ENCODE data around the gene HDAC10.

The HDAC10 gene

DNA sequence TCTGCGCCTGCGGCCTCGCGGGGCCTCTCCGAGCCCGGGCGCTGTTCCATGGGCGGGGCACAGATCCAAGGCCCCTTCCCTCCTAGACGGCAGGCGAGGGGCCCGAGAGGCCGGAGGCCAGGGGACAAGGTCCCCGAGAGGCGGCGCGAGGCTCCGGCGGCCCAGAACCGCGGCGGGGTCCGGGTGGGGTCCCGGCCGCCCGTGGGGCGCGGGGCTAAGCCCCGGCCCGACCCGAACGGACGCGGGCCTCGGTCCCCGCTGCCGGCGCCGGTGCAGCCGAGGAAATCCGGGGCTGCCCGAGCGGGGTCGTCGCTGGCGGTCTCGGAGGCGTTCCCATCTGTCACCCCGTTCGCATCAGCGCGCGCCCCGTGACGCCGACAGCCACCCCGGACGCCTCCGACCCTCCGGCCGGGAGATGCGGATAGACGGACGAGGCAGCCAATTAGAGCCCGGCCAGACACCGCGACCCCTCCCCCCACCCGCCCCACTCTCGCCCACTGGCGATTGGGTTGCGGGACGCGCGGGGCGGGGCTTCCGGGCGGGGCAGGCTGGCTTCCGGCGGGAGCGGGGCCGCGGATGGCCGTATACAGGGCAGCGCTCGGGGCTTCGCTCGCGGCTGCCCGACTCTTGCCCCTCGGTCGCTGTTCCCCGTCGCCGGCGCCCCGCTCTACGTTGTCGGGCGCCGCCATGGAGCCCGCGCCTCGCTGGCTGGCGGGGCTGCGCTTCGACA lies 50.4 kb downstream of the HDAC10 start, which contains the start of gene SELENOO:
Gene SELENOO, plus strand, starts transcription at position 551 of the 730 bp plus-strand sequence. Its CDS starts 26 bp downstream, at position 577.
- H3K4me2 ChIP-seq (ENCODE audit: low read length), result peak within 1 kb of the TSS; percentile 95
- H3K27me3 ChIP-seq (ENCODE audit: low read depth, low read length), result no peaks in the 10 kb centered on the region
- peaks cover 23% of the 10 kb centered on the region for H3K79me2 ChIP-seq (ENCODE audit: low read length)
- TF ChIP-seq, protein P1, sequence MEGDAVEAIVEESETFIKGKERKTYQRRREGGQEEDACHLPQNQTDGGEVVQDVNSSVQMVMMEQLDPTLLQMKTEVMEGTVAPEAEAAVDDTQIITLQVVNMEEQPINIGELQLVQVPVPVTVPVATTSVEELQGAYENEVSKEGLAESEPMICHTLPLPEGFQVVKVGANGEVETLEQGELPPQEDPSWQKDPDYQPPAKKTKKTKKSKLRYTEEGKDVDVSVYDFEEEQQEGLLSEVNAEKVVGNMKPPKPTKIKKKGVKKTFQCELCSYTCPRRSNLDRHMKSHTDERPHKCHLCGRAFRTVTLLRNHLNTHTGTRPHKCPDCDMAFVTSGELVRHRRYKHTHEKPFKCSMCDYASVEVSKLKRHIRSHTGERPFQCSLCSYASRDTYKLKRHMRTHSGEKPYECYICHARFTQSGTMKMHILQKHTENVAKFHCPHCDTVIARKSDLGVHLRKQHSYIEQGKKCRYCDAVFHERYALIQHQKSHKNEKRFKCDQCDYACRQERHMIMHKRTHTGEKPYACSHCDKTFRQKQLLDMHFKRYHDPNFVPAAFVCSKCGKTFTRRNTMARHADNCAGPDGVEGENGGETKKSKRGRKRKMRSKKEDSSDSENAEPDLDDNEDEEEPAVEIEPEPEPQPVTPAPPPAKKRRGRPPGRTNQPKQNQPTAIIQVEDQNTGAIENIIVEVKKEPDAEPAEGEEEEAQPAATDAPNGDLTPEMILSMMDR (IDR thresholded peaks at IDR 0.05; ENCODE audit: low read depth, low read length), result no peak
- no peak for TF ChIP-seq EZH2phosphoT487 (IDR thresholded peaks at IDR 0.05; ENCODE audit: low read depth)
- H3K4me3 ChIP-seq (ENCODE audit: low read length), result peak within 1 kb of the TSS; percentile 93
- H3K36me3 ChIP-seq (replicated peaks; ENCODE audit: low read depth, low read length), result peaks cover 4% of the 10 kb centered on the region
- H4K20me1 ChIP-seq (ENCODE audit: insufficient read depth, low read length), result peaks cover 10% of the 10 kb centered on the region; the same call in 1 of the 2 replicates
- no peaks in the 10 kb centered on the region for H3K9me3 ChIP-seq (ENCODE audit: insufficient read depth, low read length)
- H2AFZ ChIP-seq (ENCODE audit: low read depth, low read length), result no peak within 1 kb of the TSS
- peak within 1 kb of the TSS; percentile 70 for H3K9ac ChIP-seq (ENCODE audit: low read length)
- H3K27ac ChIP-seq (ENCODE audit: low read length), result no peak within 1 kb of the TSS
- peaks cover 12% of the 10 kb centered on the region; the same call in 1 of the 2 replicates for H3K4me1 ChIP-seq (ENCODE audit: low read length)

DNA sequence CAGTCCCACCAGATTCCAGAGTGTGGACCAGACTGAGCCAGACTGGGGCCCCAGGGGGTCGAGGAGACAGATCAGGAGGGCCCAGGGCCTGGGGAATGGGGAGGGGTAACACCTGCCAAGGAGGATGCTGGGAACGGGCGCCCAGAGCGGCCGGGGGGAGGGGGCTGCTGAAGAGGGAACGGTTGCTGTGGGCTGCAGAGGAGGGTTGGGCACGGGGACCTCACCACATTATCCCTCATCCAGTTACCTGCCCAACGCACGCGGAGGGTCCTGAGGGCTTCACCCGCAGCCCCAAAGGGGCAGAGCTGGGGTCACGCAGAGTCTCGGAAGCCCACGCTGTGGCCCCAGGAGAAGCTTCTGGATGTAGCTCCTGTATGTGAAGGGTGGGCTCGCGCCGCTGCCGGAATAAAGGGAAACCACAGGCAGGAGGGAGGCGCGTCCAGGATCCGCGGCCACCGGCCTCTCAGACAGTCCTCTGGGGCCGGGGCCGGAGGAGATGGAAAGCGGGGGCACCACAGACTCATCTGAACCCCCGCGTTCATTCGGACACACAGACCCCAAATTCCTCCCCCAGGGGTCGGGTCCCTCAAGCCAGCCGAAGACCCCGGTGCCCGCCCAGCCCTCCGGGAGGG lies 51.1 kb downstream of the HDAC10 start:
- Histone ChIP-seq H3K4me1 (ENCODE audit: low read length) (peaks cover 16% of the 10 kb centered on the region), H3K27ac (ENCODE audit: low read length) (no peak overlapping the region), H2AFZ (ENCODE audit: low read depth, low read length) (no peak overlapping the region), H3K4me2 (ENCODE audit: low read length) (peak overlapping the region; percentile 70), H3K27me3 (ENCODE audit: low read depth, low read length) (no peaks in the 10 kb centered on the region), H3K36me3 (replicated peaks; ENCODE audit: low read depth, low read length) (peaks cover 4% of the 10 kb centered on the region), H3K4me3 (ENCODE audit: low read length) (peak overlapping the region; percentile 93), H4K20me1 (ENCODE audit: insufficient read depth, low read length) (peaks cover 10% of the 10 kb centered on the region; the same call in 1 of the 2 replicates), H3K79me2 (ENCODE audit: low read length) (peaks cover 23% of the 10 kb centered on the region), H3K9ac (ENCODE audit: low read length) (peak overlapping the region; percentile 56; the same call in 1 of the 2 replicates), H3K9me3 (ENCODE audit: insufficient read depth, low read length) (no peaks in the 10 kb centered on the region)
- TF ChIP-seq EZH2phosphoT487 (IDR thresholded peaks at IDR 0.05; ENCODE audit: low read depth), result no peak
- TF ChIP-seq, protein P1 (IDR thresholded peaks at IDR 0.05; ENCODE audit: low read depth, low read length), result no peak

DNA sequence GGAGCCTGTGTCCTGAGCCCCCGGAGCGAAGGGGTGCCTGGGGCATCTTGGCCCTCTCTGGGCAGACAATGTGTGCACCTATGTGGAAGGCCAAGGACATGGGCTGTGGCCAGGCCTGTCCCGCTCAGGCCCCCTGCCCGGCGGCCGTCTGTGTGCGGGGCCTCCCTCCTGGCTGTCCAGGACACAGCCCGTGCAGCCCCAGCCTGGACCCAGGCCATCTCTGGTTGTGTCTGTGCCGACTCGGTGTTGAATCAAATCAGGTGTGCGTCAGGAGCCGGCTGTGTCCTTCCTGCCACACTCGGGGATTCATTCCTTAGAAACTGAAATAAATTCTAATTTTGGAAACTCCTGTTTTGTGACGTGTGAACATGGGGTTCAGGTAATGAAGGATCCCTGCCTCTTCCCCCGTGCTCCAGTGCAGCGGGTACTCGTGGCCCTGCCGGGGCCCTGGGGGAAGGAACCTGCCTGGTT lies 51.8 kb downstream of the HDAC10 start:
- Histone ChIP-seq H3K9me3 (ENCODE audit: insufficient read depth, low read length) (no peaks in the 10 kb centered on the region), H2AFZ (ENCODE audit: low read depth, low read length) (no peak overlapping the region), H4K20me1 (ENCODE audit: insufficient read depth, low read length) (peaks cover 10% of the 10 kb centered on the region; the same call in 1 of the 2 replicates), H3K79me2 (ENCODE audit: low read length) (peaks cover 23% of the 10 kb centered on the region), H3K4me1 (ENCODE audit: low read length) (peaks cover 23% of the 10 kb centered on the region), H3K4me2 (ENCODE audit: low read length) (no peak overlapping the region), H3K9ac (ENCODE audit: low read length) (no peak overlapping the region), H3K27ac (ENCODE audit: low read length) (no peak overlapping the region), H3K36me3 (replicated peaks; ENCODE audit: low read depth, low read length) (peaks cover 9% of the 10 kb centered on the region), H3K27me3 (ENCODE audit: low read depth, low read length) (no peaks in the 10 kb centered on the region), H3K4me3 (ENCODE audit: low read length) (no peak overlapping the region)
- no peak for TF ChIP-seq EZH2phosphoT487 (IDR thresholded peaks at IDR 0.05; ENCODE audit: low read depth)

DNA sequence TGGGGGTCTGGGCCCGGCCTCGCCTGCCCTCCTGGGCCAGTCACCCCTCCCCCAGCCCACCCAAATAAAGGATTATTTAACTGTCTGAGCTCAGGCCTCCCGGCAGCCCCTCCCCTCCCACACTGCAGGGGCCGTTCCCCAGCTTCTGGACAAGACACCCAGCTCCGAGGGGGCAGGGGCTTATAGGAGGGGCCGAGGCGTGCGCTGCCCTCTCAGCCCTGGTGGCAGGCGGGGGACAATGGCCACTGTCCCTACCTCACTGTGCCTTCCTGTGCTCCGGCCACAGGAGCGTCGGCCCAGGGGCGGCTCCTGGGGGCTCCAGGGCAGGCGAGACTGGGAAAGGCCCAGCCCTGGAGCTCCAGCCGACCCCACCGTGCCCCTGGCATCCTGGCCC lies 52.4 kb downstream of the HDAC10 start:
- Histone ChIP-seq H3K9me3 (ENCODE audit: insufficient read depth, low read length) (no peaks in the 10 kb centered on the region), H3K4me2 (ENCODE audit: low read length) (no peak overlapping the region), H3K27ac (ENCODE audit: low read length) (no peak overlapping the region), H2AFZ (ENCODE audit: low read depth, low read length) (no peak overlapping the region), H3K27me3 (ENCODE audit: low read depth, low read length) (no peaks in the 10 kb centered on the region), H3K79me2 (ENCODE audit: low read length) (peaks cover 23% of the 10 kb centered on the region), H3K36me3 (replicated peaks; ENCODE audit: low read depth, low read length) (peaks cover 9% of the 10 kb centered on the region), H4K20me1 (ENCODE audit: insufficient read depth, low read length) (peaks cover 10% of the 10 kb centered on the region; the same call in 1 of the 2 replicates), H3K4me3 (ENCODE audit: low read length) (no peak overlapping the region), H3K9ac (ENCODE audit: low read length) (no peak overlapping the region), H3K4me1 (ENCODE audit: low read length) (peaks cover 21% of the 10 kb centered on the region)
- TF ChIP-seq, protein P1 (IDR thresholded peaks at IDR 0.05; ENCODE audit: low read depth, low read length), result no peak
- TF ChIP-seq EZH2phosphoT487 (IDR thresholded peaks at IDR 0.05; ENCODE audit: low read depth), result no peak

All from OCI-LY3 (cell line).